Parathyroid adenoma (tissue), 2 donors: ENCODE measurements around the gene C17orf100.

Source experiments
- H2AFZ ChIP-seq: fragments of 300-600 bp; sonication (generic); one replicate; pipeline ENCODE4 v1.7.0; 2017; ENCODE audit warnings: antibody characterized with exemption, mild to moderate bottlenecking
- H3K27ac ChIP-seq: fragments of 300-600 bp; sonication (generic); one replicate; pipeline ENCODE4 v1.7.0; 2017
- H3K27me3 ChIP-seq: fragments of 300-600 bp; sonication (generic); one replicate; pipeline ENCODE4 v1.7.0; 2017; ENCODE audit warnings: low read length; ENCODE audit not compliant: control insufficient read depth, insufficient read depth
- H3K36me3 ChIP-seq: fragments of 300-600 bp; sonication (generic); one replicate; pipeline ENCODE4 v1.7.0; 2017; ENCODE audit warnings: low read length; ENCODE audit not compliant: control insufficient read depth, insufficient read depth
- H3K4me1 ChIP-seq: fragments of 300-600 bp; sonication (generic); one replicate; pipeline ENCODE4 v1.7.0; 2017; ENCODE audit warnings: control low read depth
- H3K4me2 ChIP-seq: fragments of 300-600 bp; sonication (generic); one replicate; pipeline ENCODE4 v1.7.0; 2017; ENCODE audit warnings: low read length
- H3K4me3 ChIP-seq: fragments of 300-600 bp; sonication (generic); one replicate; pipeline ENCODE4 v1.7.0; 2017; ENCODE audit warnings: low read depth, low read length
- H3K79me2 ChIP-seq: fragments of 300-600 bp; sonication (generic); one replicate; pipeline ENCODE4 v1.7.0; 2017; ENCODE audit warnings: control low read depth
- H3K9ac ChIP-seq: fragments of 300-600 bp; sonication (generic); one replicate; pipeline ENCODE4 v1.7.0; 2017; ENCODE audit warnings: mild to moderate bottlenecking
- H3K9me3 ChIP-seq: fragments of 300-600 bp; sonication (generic); one replicate; pipeline ENCODE4 v1.7.0; 2017; ENCODE audit warnings: low read length; ENCODE audit not compliant: control insufficient read depth
- TF ChIP-seq, protein P1 (sequence below): fragments of 300-600 bp; sonication (generic); IDR thresholded peaks from one replicate; pipeline ENCODE4 v1.7.0; 2017; ENCODE audit warnings: antibody characterized with exemption, mild to moderate bottlenecking
- donor health status: primary hyperparathyroidism.

C17orf100 gene

DNA sequence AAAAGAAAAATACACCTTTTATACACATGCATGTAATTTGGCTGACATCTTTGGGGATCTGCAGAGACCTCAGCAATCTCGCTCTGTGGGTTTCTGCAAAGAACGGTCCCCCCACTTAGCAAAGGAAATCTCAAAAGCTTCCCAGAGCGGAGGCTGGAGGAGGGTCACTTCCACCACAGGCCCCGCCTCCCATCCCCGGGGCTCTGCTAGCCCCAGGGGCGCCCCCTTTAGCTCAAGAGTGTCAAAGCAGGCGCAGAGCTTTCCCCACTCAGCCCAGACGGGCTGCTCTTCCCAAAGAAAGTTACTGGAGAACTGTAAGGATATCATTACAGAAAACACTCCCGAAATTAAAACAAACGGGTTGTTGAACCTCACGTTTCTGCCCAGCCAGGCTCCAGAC lies 50.2 kb downstream of the C17orf100 start:
- H2AFZ ChIP-seq, result no peak overlapping the region
- no peak overlapping the region for H3K4me2 ChIP-seq
- H3K9ac ChIP-seq, result no peak overlapping the region
- H3K36me3 ChIP-seq, result no peaks in the 10 kb centered on the region
- no peaks in the 10 kb centered on the region for H3K79me2 ChIP-seq
- H3K4me3 ChIP-seq, result no peak overlapping the region
- H3K27ac ChIP-seq, result no peak overlapping the region
- no peaks in the 10 kb centered on the region for H3K27me3 ChIP-seq
- H3K9me3 ChIP-seq, result no peaks in the 10 kb centered on the region
- TF ChIP-seq, protein P1, sequence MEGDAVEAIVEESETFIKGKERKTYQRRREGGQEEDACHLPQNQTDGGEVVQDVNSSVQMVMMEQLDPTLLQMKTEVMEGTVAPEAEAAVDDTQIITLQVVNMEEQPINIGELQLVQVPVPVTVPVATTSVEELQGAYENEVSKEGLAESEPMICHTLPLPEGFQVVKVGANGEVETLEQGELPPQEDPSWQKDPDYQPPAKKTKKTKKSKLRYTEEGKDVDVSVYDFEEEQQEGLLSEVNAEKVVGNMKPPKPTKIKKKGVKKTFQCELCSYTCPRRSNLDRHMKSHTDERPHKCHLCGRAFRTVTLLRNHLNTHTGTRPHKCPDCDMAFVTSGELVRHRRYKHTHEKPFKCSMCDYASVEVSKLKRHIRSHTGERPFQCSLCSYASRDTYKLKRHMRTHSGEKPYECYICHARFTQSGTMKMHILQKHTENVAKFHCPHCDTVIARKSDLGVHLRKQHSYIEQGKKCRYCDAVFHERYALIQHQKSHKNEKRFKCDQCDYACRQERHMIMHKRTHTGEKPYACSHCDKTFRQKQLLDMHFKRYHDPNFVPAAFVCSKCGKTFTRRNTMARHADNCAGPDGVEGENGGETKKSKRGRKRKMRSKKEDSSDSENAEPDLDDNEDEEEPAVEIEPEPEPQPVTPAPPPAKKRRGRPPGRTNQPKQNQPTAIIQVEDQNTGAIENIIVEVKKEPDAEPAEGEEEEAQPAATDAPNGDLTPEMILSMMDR, result no peak
- H3K4me1 ChIP-seq, result no peaks in the 10 kb centered on the region

DNA sequence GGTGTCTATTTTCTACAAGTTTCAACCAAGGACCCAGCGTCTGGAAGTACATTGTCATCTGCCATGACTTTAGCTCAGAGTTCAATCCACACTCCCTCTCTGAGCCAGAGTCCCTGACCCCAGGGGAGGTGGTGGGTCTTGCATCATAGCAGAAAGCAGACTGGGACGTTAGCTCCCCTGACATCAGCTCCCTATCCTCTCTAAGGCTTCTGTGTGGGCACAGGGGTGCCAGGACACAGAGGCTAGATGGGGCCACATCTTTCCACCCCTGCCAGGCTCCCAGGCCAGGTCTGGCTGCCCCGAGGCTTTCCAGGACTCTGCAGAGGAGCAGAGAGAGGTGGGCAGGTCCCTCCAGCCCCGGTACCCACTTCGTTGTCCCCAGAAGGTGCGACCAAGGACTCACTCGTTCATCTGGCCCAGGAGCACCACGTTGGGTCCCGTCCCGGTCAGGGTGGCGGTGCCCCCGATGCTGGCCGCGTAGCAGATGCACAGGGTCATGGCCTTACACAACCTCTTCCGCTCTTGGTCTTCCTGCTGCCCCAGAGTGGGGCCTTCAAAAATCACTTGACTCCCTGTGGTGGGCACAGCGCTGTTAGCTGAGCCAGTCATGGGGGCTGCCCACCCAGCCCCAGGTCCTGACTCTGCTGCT lies 51.1 kb downstream of the C17orf100 start:
- Histone ChIP-seq H3K36me3 (no peaks in the 10 kb centered on the region), H2AFZ (no peak overlapping the region), H3K9me3 (no peaks in the 10 kb centered on the region), H3K27ac (no peak overlapping the region), H3K4me2 (no peak overlapping the region), H3K79me2 (no peaks in the 10 kb centered on the region), H3K4me1 (no peaks in the 10 kb centered on the region), H3K27me3 (no peaks in the 10 kb centered on the region), H3K9ac (no peak overlapping the region), H3K4me3 (no peak overlapping the region)
- TF ChIP-seq, protein P1, result no peak
